ENCODE measurements around the gene ZDHHC22.
A peak's percentile ranks its signal among the peaks of the same experiment; 100 is the strongest.

Gene ZDHHC22

DNA sequence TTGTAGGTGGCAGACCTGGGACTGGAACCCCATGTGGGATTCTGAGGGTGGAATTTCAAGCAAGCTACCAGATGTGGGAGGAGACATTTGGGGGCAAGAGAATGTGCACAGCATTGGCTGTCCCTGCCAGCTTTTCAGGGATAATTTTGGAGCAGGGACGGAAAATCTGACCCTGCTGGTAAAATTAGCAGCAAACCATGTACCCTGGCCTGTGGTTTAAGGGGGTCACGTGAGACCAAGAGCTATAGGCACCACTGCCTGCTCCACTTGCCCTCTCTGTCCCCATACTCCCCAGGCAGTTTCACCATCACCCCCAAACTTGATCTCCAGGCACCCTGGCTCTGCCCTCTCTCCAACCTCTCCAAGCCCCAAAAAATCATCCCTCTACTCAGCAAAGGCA is 13.5 kb upstream of the ZDHHC22 start:
- no peak for DNase-seq (ENCODE audit: low spot score)

DNA sequence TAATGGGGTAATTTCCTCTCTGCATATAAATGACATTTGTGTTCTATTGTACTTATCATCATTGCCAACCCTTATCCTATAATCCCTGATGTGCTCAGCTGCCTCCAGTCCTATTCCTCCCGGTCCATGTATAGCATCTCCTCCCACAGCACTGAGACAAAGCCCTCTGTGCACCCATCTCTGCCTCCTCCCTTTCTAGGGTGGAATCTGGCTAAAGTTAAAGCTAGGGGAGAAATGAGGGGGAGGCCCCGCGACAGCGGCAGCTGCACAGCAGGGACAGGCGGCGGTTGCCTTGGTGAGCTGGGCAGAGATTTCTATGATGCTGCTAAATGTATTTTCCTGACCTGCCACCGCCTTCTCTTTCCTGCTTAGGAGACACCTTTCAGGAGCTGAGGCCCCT is 12.8 kb upstream of the ZDHHC22 start:
- DNase-seq (ENCODE audit: low spot score) = no peak

GRCh38 chr14:77153802-77154201 is 12.2 kb upstream of the ZDHHC22 start:
- DNase-seq (ENCODE audit: low spot score) = no peak

DNA sequence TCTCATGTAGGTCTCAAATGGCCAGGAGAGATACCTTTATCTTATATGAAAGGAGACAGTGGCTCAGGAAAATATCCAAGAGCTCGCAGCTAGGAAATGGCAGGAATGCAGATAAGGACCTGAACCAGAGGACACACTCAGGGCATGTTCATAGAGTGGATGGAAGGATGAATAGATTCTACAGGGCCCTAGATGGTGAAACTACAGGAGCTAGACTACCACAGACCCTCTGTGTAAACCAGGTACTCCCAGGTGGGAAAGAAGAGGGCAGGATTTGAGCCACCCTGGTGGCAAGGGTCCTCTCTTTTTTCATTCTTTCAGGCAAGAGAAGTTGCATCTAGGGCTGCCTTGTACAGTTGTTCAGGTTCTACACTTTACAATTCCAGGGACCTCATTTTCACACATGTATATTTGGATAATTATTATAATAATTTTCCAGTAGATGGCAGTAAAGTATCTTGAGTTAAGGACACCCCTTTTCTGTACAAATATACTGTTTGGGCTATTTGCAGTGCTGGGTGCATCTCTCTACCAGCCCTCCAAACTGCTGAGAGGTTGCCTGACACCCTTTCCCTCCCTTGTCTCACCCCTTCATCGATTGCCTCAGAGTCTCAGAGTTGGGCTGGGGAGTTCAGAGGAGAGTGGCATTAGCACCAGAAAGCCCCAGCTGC is 10.5 kb upstream of the ZDHHC22 start:
- DNase-seq (ENCODE audit: low spot score) = peak; percentile 77

DNA sequence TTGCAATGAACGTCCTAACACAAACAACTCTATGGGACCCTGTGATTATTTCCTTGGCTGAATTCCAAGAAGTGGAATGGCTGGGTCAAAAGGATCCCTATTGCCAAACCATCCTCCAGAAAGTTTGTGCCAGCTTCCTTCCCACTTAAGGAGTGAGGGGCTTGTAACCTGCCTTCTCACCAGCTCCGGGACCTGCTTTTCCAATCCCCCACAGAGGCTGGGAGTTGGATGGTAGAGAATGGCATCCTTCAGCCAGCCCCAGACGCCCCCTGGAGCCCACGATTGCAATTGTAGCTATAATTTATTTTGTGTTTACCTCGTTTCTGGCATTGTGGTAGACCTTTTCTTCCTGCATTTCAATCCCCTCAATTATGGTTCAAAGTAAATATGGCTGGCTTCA is 9.7 kb upstream of the ZDHHC22 start:
- DNase-seq (ENCODE audit: low spot score) = peak; percentile 53

GRCh38 chr14:77148510-77149231 is 7.1 kb upstream of the ZDHHC22 start:
- no peak for DNase-seq (ENCODE audit: low spot score)

GRCh38 chr14:77145975-77146740 is 4.6 kb upstream of the ZDHHC22 start:
- DNase-seq (ENCODE audit: low spot score) = no peak

GRCh38 chr14:77144412-77145115 is 3.0 kb upstream of the ZDHHC22 start:
- no peak for DNase-seq (ENCODE audit: low spot score)

GRCh38 chr14:77143071-77143470 is 1.5 kb upstream of the ZDHHC22 start:
- DNase-seq (ENCODE audit: low spot score) = no peak

GRCh38 chr14:77142005-77142800 is 612 bp upstream of the ZDHHC22 start:
- DNase-seq (ENCODE audit: low spot score) = no peak

DNA sequence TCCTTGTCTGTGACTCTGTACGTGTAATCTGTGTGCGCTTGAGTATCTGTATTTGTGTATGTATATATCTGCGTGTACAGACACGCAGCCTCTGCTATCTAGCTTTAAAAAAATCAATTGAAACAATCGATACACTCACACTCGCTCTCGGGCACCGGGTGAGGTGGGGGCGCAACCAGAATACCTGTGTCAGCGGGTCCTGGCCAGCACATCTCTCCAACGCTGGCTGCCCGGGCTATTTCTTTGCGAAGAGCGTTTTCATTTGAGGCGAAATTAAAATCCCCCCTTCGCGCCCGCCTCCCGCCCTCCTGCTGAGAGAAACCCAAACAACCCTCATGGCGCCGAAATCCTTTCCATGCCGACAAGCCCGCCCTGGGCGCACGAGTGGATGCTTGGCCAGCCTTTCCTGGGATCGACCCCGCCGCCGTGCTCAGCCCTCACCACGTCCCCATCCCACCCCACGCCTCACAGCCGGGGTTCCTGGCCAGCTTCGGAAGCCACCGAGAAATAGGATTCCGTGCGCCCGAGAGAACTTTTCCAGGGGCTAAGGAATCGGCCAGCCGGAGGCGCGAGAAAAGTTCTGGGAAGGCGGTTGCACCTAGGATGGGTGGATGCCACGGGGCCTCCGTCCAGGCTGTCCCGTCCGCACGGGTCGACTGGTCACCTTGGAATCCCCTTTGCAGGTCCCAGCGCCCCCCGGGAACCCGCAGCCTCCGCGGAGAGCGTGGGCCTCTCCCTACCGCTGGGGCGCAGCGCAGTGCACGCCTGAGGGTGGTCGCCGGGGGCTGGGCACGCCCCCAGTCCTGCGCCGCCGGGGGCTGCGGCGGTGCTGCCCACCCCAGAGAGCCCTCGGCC is 1.0 kb downstream of the ZDHHC22 start:
- DNase-seq (ENCODE audit: low spot score) = no peak

- peak; percentile 62 for DNase-seq (ENCODE audit: low spot score)
Measured at GRCh38 chr14:77139540-77140358, 1.8 kb downstream of the ZDHHC22 start.

DNA sequence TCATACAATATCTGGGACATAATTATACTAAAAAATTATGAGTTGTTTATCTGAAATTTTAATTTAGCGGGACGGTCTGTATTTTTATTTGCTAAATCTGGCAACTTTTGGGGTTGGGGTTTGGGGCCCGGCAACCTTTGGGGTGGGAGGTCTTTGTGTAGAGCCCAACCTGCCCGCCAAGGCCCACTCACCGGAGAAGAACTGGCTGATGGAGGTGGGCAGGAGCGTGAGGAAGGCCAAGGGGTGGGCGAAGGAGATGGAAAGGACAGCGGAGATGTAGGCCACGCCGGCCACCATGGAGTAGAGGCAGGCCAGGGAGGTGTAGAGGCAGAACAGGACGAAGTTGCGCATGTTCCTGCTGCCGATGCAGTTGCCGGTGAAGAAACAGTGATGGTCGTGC is 2.6 kb downstream of the ZDHHC22 start:
- DNase-seq (ENCODE audit: low spot score) = no peak

DNA sequence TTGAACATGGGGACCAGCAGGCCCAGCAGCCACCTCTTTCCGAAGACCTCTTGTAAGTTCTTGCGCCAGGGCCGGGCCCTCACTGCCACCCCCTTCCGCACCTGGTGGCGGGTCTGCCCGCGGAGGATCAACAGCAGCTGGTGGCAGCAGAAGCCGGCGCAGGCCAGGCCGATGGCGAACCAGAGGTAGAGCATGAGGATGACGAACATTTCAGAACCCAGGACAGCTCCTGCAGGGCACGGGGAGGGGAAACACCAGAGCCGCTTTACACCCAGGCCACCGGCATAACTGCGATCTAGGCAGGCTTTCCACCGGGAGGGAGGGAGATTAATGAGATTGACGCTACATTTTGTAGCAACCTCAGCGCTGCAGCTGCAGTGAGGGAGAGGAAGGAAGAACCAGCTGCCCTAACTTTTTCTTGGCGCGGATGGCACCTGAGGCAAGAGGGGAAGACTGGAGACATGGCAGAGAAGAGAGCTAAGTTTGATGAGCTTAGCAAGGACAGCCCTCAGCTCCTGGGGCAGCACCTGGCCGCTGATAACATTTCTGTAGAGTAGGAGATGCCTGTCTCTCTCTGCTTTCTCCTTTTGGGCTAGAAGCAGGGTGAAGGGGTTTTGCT is 7.8 kb downstream of the ZDHHC22 start:
- peak; percentile 84 for DNase-seq (ENCODE audit: low spot score)

DNA sequence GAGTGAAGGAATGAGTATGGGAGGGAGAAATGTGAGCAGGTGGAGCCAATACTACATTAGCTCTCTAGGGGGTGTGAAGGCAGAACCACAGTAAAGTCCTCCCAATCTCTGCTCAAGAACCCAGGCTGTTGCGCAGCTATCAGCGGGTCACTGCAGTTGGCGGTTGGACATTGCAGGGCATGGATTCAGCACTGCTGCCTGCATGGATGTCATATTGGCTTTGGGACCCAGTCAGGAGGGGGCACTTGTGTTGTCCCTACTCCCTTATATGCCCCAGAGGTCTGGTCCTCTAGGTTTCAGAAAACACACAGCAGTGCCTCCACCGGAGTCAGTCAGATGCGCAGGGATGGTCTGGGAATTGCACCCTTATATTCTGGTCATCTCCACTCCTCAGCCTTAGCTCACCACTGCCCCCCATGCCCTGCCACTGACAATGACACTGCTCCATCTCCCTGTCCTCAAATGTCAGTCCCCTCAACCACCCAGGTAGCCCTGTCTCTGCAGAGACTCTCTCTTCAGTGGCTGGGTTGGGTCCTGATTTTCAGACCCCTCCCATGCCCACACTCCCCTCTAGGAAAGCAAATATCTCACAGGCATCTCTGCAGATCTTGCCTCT is 9.6 kb downstream of the ZDHHC22 start:
- no peak for DNase-seq (ENCODE audit: low spot score)

DNA sequence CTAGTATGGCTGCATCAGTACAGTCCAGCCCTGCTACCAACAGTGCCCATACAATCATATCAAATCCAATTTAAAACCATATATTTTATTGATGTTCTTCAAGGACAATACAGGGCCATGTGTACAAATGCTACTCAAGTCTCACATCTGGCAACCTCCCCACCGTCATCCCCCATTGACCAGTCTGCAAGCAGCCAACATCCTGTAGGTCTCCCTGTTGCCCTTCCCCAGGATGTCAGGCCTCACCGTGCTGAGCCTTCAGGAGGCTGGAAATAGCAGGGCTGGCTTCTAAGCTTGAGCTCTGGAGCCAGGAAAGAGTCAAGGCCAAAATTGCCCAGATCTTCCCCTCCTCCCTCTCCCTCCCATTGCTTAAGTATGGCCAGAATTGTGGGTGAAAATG is 10.4 kb downstream of the ZDHHC22 start:
- no peak for DNase-seq (ENCODE audit: low spot score)

- no peak for DNase-seq (ENCODE audit: low spot score)
Measured at GRCh38 chr14:77130386-77130785, 11.2 kb downstream of the ZDHHC22 start.

- no peak for DNase-seq (ENCODE audit: low spot score)
Measured at GRCh38 chr14:77128414-77128891, 13.1 kb downstream of the ZDHHC22 start.

Measured in GM03348 (cell line).